ENCODE results near the gene TBC1D9.

TBC1D9 gene

DNA sequence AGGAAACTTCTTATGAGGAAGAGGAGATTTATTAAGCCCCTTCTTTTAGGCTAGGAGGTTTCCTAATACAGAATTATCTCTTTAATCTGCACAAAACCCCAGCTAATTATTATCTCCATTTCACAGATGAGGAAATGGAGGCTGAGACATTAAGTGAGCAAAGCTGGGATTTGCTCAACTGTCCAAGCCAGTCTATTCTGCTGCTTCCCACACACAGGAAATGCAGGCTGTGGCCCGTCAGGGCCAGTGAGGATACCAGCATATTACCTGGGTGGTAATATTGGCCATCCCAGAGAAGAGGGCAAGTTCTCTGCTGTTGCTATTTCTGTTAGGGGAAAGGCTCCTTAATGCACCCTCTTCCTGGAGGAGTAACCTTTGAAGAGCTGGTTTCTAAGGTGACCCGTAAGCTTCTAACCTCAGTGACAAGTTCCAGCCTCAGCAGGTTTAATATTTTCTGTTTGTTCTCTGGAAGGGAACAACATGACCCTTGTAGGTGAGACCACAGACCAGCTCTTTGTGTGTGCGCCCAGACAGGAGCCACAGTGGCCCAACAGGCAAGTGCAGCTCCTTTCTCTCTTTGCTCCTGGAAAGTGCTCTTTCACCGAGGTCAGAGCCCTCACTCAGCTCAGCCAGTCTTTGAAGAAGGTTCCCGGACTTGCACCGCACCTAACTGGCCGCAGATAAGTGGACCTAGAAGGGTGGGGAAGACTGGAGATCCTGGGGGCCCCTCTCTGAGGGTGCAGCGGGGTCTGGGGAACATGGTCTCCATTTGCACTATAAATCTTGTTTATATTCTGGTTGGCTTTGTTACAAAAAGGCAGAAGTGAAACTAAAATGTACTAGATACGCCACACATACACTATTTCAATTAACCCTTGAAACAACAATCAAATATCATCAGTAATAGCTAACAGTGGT lies 35.5 kb downstream of the TBC1D9 start:
- TF ChIP-seq, protein P1, sequence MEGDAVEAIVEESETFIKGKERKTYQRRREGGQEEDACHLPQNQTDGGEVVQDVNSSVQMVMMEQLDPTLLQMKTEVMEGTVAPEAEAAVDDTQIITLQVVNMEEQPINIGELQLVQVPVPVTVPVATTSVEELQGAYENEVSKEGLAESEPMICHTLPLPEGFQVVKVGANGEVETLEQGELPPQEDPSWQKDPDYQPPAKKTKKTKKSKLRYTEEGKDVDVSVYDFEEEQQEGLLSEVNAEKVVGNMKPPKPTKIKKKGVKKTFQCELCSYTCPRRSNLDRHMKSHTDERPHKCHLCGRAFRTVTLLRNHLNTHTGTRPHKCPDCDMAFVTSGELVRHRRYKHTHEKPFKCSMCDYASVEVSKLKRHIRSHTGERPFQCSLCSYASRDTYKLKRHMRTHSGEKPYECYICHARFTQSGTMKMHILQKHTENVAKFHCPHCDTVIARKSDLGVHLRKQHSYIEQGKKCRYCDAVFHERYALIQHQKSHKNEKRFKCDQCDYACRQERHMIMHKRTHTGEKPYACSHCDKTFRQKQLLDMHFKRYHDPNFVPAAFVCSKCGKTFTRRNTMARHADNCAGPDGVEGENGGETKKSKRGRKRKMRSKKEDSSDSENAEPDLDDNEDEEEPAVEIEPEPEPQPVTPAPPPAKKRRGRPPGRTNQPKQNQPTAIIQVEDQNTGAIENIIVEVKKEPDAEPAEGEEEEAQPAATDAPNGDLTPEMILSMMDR (IDR thresholded peaks at IDR 0.05; ENCODE audit: poor library complexity, severe bottlenecking), result no peak
- H3K27ac ChIP-seq (ENCODE audit: poor library complexity, severe bottlenecking), result no peak overlapping the region
- no peaks in the 10 kb centered on the region for H3K9me3 ChIP-seq (ENCODE audit: severe bottlenecking)
- H3K36me3 ChIP-seq (ENCODE audit: low read depth), result no peaks in the 10 kb centered on the region
- peaks cover 19% of the 10 kb centered on the region for H3K4me1 ChIP-seq (ENCODE audit: insufficient read depth, poor library complexity, severe bottlenecking)
- no peak overlapping the region for H3K4me3 ChIP-seq (ENCODE audit: severe bottlenecking)
- DNase-seq (ENCODE audit: low spot score) (no peak), ATAC-seq (ENCODE audit: low read depth) (no peak; the same call in 2 of the 3 replicates)
- no peaks in the 10 kb centered on the region for H3K27me3 ChIP-seq (ENCODE audit: insufficient read depth, poor library complexity, severe bottlenecking)

GRCh38 chr4:140719686-140720085 lies 36.5 kb downstream of the TBC1D9 start:
- TF ChIP-seq, protein P1 (IDR thresholded peaks at IDR 0.05; ENCODE audit: poor library complexity, severe bottlenecking), result no peak
- DNase-seq (ENCODE audit: low spot score), result no peak
- H3K4me3 ChIP-seq (ENCODE audit: severe bottlenecking), result no peak overlapping the region
- H3K36me3 ChIP-seq (ENCODE audit: low read depth), result no peaks in the 10 kb centered on the region
- ATAC-seq (ENCODE audit: low read depth), result no peak
- H3K27ac ChIP-seq (ENCODE audit: poor library complexity, severe bottlenecking), result no peak overlapping the region
- peaks cover 19% of the 10 kb centered on the region for H3K4me1 ChIP-seq (ENCODE audit: insufficient read depth, poor library complexity, severe bottlenecking)
- no peaks in the 10 kb centered on the region for H3K9me3 ChIP-seq (ENCODE audit: severe bottlenecking)
- H3K27me3 ChIP-seq (ENCODE audit: insufficient read depth, poor library complexity, severe bottlenecking), result no peaks in the 10 kb centered on the region

- Histone ChIP-seq H3K36me3 (ENCODE audit: low read depth) (no peaks in the 10 kb centered on the region), H3K27me3 (ENCODE audit: insufficient read depth, poor library complexity, severe bottlenecking) (no peaks in the 10 kb centered on the region), H3K27ac (ENCODE audit: poor library complexity, severe bottlenecking) (no peak overlapping the region), H3K4me1 (ENCODE audit: insufficient read depth, poor library complexity, severe bottlenecking) (peaks cover 19% of the 10 kb centered on the region), H3K4me3 (ENCODE audit: severe bottlenecking) (no peak overlapping the region), H3K9me3 (ENCODE audit: severe bottlenecking) (no peaks in the 10 kb centered on the region)
- TF ChIP-seq, protein P1 (IDR thresholded peaks at IDR 0.05; ENCODE audit: poor library complexity, severe bottlenecking), result no peak
- DNase-seq (ENCODE audit: low spot score) (no peak), ATAC-seq (ENCODE audit: low read depth) (no peak)
These were observed 37.2 kb downstream of the TBC1D9 start for GRCh38 chr4:140719022-140719421.

GRCh38 chr4:140718241-140718952 lies 37.8 kb downstream of the TBC1D9 start:
- Histone ChIP-seq H3K4me1 (ENCODE audit: insufficient read depth, poor library complexity, severe bottlenecking) (peaks cover 19% of the 10 kb centered on the region), H3K9me3 (ENCODE audit: severe bottlenecking) (no peaks in the 10 kb centered on the region), H3K27ac (ENCODE audit: poor library complexity, severe bottlenecking) (peak overlapping the region; percentile 38), H3K4me3 (ENCODE audit: severe bottlenecking) (no peak overlapping the region), H3K27me3 (ENCODE audit: insufficient read depth, poor library complexity, severe bottlenecking) (no peaks in the 10 kb centered on the region), H3K36me3 (ENCODE audit: low read depth) (no peaks in the 10 kb centered on the region)
- ATAC-seq (ENCODE audit: low read depth) (peak; percentile 66), DNase-seq (ENCODE audit: low spot score) (no peak)
- TF ChIP-seq, protein P1 (IDR thresholded peaks at IDR 0.05; ENCODE audit: poor library complexity, severe bottlenecking), result no peak

All from RWPE2 (cell line).